Fibroblast of the aortic adventitia (primary cell): ENCODE results near the gene ROPN1L. TPM values are rescaled to one million over a fixed set of nuclear protein-coding genes. Genes with fewer than 3 reads are reported as not detected.
A peak's percentile ranks its signal among the peaks of the same experiment; 100 is the strongest.

Source experiments
- DNase-seq: peaks from one replicate; pipeline ENCODE4 v3.0.0-alpha.2; 2010; ENCODE audit warnings: low read depth
- H3K4me3 ChIP-seq: 2 replicates; pipeline ENCODE4 v1.5.1; 2011; ENCODE audit warnings: low read depth, mild to moderate bottlenecking, control low read depth, low read length, moderate library complexity
- total RNA-seq: library from RNA; depleted of rRNA; stranded (reverse); fragments of >200 nt; gene quantifications from 2 replicates; pipeline ENCODE4 v1.2.3, GENCODE V29; 2012; ENCODE audit warnings: low replicate concordance
- TF ChIP-seq, protein P1 (sequence below): IDR thresholded peaks from 2 replicates; pipeline ENCODE4 v1.5.1; 2011; ENCODE audit warnings: mild to moderate bottlenecking, low read length, control low read depth, inconsistent platforms; ENCODE audit not compliant: insufficient read depth

The ROPN1L gene
- total RNA-seq, 1 donor = 0.63 TPM

DNA sequence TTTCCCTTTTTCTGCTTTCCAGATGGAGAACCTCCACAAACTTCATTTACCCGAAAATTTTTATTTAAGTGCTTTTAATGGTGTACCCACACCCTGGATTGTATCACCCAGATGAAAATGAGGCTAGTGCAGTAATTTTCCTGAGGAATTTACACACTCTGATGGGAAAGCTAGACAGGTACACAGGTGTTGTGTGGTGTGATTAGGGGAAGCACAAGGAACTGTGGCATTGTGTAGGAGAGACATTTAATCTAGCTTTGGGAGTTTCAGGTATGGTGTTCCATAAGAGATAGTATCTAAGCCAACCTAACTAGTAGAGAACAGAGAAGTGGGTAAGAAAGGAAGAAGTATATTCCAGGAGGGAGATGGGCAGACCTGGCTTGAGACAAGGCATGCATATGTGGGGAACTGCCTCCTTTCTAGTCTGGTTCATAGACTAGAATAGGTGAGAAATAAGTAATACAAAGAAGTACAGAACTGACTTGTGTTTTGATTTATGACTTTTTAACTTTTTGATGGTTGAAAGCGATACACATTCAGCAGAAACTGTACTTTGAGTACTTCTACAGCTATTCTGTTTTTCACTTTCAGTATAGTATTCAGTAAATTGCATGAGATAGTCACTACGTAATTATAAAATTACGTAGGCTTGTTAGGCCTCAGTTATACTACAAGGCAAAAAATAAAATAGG lies 22.9 kb upstream of the ROPN1L start:
- H3K4me3 ChIP-seq = no peak overlapping the region
- DNase-seq = no peak
- TF ChIP-seq, protein P1, sequence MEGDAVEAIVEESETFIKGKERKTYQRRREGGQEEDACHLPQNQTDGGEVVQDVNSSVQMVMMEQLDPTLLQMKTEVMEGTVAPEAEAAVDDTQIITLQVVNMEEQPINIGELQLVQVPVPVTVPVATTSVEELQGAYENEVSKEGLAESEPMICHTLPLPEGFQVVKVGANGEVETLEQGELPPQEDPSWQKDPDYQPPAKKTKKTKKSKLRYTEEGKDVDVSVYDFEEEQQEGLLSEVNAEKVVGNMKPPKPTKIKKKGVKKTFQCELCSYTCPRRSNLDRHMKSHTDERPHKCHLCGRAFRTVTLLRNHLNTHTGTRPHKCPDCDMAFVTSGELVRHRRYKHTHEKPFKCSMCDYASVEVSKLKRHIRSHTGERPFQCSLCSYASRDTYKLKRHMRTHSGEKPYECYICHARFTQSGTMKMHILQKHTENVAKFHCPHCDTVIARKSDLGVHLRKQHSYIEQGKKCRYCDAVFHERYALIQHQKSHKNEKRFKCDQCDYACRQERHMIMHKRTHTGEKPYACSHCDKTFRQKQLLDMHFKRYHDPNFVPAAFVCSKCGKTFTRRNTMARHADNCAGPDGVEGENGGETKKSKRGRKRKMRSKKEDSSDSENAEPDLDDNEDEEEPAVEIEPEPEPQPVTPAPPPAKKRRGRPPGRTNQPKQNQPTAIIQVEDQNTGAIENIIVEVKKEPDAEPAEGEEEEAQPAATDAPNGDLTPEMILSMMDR = no peak

DNA sequence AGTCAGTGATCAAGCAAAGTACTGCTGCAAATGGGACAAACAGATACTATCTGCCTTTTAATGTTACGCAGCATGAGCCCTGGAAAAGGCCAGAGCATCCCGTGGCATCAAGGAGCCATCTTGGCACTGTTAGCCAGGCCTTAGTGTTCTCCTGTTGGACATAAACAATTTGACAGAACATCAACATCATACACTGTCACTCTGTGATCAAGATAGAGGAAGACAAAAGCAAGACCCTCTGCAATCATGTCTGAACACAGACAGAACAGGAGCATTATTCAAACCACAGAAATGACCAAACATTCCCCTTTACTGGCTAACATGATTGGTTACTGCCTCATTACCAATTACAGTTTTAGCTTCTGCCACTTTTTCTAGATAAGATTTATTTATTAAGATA lies 21.2 kb upstream of the ROPN1L start:
- H3K4me3 ChIP-seq = no peak overlapping the region
- TF ChIP-seq, protein P1 = no peak
- no peak for DNase-seq

DNA sequence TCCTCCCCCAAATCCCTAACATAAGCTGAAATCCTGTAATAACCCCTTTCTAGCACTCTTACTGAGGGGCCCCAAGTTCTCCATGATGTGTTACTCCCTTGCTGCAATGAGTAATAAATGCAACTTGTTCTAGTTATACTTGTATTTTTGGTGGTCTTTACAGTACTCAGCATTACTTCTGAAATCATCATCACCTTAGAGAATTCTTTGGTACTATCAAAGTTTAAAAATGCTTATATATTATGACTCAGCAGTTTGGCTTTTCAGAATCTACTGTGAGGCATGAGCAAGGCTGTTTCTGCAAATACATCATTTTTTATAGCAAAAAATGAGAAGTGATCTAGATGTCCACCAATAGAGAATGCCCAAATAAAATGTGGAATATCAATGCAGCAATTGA lies 20.7 kb upstream of the ROPN1L start:
- TF ChIP-seq, protein P1 = no peak
- no peak overlapping the region for H3K4me3 ChIP-seq
- DNase-seq = peak; percentile 63

DNA sequence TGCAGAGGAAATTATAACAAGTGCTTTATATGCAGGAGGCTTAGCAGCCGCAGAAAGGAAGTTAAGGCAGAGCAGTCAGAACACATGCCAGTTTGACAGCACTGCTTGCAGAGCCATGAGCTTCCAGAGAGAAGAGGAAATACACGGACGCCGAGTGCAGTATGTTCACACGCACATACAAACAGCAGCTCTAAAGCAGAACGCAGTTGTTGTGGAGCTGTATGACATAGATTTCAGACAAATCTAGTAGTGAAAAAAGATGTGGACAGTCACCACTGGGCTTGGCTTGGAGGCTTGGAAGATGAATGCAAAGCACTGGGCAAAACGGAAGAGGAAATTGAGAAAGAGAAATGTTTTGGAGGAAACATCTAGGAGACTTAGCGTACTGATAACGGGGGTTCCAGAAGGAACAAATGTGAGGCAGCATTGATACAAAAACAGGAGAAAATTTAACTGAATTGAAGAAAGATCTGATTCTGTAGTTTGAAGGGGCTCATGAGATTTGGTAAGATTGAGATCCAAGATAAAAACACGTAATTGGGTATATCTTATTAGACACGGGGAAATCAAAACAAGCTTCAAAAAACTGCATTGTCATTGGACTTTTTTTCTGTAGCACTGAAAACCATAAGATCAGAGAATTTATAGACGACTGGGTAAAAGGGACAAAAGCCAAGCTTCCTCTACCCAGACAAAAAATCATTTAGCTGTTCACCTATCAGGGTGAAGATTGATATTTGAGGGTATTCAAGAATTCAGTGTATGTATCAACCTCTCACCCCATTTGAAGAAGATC lies 19.6 kb upstream of the ROPN1L start:
- peak; percentile 40 for DNase-seq
- TF ChIP-seq, protein P1 = no peak
- H3K4me3 ChIP-seq = no peak overlapping the region

DNA sequence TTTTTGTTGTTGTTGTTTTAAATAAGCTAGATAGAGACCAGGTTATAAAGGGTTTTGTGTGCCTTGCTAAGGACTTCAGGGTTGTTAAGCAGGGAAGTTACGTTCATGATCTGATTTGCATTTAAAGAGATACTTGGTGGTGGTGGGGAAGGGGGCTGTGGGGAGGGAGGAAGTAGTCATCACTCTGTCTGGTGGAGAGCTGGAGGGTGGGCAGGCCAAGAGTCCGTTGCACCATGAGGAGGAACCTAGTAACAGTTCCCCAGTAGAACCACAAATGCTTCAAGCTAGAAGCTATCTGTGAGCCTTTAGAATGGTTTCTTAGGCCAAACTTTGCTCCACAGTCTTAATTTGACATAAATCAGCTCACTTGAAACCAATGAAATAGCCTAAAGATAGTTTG lies 18.7 kb upstream of the ROPN1L start:
- DNase-seq = no peak
- TF ChIP-seq, protein P1 = no peak
- H3K4me3 ChIP-seq = no peak overlapping the region

DNA sequence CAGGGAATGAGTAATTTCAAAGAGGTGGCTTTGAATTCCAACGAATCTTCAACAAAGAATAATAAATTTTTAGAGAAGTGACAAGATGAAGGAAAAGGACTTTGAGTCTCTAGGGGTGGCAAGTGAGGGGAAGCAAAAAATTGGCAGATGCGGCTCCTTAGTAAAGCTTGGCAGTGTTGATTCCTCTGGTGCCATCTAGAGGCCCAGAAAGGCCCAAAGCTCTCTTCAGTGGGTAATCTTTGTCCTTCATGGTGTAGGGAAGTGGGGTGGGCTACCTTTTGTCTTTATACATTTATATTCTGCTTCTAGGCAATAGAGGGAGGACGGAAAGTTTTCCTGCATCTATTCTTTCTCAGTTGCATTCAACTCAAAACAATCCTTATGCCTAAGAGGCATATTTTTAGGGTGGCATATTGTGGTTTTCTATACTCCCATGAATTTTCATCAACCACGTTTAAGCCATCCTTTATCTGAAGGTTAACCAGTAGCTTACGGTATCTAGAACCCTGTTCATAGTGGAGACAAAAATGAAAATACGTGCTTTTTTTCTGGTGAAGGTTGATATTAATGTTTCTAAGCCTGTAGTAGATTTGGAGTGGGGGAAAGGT lies 17.5 kb upstream of the ROPN1L start:
- TF ChIP-seq, protein P1 = peak; percentile 62
- DNase-seq = peak; percentile 59
- H3K4me3 ChIP-seq = no peak overlapping the region
